ENCODE results near the gene APOBEC3C.
"Not testable (repeated sequence)": the region's sequence is repeated elsewhere in the genome, so short reads cannot be mapped to it uniquely, and the experiment has no call there.

The APOBEC3C gene

GRCh38 chr22:38984224-38984623 lies 29.8 kb upstream of the APOBEC3C start:
- no peak for DNase-seq (ENCODE audit: low read depth)

GRCh38 chr22:38984784-38985757 lies 29.0 kb upstream of the APOBEC3C start:
- peak; percentile 49 for DNase-seq (ENCODE audit: low read depth)

- DNase-seq (ENCODE audit: low read depth): no peak
Measured at GRCh38 chr22:38986629-38987028, 27.4 kb upstream of the APOBEC3C start.

DNA sequence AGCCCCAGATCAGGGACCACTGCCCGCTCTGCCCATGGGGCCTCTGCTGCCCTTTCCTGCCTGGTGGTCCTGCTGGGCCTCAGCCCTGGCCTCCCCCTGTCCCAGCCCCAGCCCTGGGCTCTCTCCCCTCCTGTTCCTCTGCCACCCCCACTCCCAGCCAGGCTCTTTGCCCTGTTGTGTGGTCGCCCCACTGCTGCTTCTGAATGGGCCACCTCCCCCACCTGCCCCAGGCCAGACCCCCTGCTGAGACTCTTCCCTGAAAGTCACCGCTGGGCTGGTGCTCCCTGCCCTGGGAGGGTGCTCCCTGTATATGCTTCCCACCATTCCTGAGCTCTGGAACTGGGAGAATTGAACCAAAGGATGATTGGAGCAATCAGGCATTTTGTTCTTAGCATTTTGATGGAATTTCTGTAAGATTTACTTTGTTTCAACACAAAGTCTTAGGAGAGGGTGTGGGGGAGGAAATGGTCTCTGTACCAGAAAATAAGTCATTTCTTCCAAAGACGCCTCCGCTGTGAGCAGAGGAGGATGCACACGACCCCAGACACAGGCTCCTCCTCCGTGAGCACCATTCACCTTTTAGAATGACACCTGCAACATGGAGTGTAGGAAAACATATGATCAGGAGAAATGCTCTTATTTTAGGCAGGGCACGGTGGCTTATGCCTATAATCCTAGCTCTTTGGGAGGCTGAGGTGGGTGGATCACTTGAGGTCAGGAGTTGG lies 26.7 kb upstream of the APOBEC3C start:
- DNase-seq (ENCODE audit: low read depth): no peak

- DNase-seq (ENCODE audit: low read depth): no peak
Measured at GRCh38 chr22:38989466-38989865, 24.6 kb upstream of the APOBEC3C start.

DNA sequence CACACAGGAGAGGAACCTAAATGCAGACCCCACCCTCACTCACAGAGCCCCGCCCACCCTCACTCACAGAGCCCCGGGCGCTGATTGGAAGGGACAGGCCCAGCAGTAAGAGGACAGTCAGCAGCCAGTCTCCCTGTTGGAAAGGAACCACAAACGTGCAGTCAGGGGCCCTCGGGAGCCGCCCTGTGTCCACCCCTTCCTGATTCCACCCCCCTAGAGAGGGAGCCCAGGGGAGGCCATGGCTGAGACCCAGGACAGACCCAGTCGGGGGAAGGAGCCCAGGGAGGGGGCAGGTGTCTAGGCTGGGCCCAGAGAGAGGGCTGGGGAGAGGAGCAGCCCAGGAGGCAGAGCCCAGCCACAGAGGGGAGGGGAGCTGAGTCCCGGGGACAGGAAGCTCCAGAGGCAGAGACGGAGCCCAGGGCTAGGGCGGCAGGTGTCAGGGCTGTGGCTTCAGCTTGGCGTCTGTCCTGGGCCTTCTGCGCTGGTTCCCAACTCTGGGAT lies 21.1 kb upstream of the APOBEC3C start:
- DNase-seq (ENCODE audit: low read depth): not testable (repeated sequence)

GRCh38 chr22:38996105-38996504 lies 18.0 kb upstream of the APOBEC3C start:
- no peak for DNase-seq (ENCODE audit: low read depth)

DNA sequence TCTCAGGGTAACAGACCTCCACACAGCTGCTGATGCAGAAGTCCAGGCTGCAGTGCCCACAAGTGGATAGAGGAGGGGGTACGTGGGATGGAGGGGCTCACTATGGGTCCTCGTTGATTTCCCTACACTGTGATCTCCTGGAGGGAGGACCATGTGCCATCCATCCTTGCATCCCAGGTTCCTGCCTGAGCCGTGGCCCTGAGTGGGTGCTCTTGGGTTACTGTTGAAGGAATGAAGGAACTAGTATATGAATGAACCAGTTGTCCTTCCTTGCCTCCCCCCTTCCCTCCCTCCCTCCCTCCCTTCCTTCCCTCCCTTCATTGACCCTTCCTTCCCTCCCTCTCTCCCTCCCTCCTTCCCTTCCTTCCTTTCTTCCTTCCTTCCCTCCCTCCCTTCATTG lies 16.5 kb upstream of the APOBEC3C start:
- DNase-seq (ENCODE audit: low read depth): no peak

GRCh38 chr22:39003165-39003638 lies 10.9 kb upstream of the APOBEC3C start:
- peak; percentile 89 for DNase-seq (ENCODE audit: low read depth)

DNA sequence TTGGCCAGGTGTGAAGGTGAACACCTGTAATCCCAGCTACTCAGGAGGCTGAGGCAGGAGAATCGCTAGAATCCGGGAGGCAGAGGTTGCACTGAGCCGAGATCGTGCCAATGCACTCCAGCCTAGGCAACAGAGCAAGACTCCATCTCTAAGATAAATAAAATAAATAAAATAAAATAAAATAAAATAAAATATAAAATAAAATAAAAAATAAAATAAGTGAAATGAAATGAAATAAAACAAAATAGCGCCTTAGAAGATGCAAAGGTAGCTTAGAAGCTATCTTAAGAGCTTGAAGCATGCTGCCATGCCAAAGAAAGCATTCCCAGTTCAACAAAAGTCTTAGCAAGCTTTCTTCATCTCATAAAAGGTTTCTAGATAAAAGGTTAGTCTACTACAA lies 6.9 kb upstream of the APOBEC3C start:
- DNase-seq (ENCODE audit: low read depth): no peak

GRCh38 chr22:39008271-39008850 lies 5.7 kb upstream of the APOBEC3C start:
- DNase-seq (ENCODE audit: low read depth): not testable (repeated sequence)

DNA sequence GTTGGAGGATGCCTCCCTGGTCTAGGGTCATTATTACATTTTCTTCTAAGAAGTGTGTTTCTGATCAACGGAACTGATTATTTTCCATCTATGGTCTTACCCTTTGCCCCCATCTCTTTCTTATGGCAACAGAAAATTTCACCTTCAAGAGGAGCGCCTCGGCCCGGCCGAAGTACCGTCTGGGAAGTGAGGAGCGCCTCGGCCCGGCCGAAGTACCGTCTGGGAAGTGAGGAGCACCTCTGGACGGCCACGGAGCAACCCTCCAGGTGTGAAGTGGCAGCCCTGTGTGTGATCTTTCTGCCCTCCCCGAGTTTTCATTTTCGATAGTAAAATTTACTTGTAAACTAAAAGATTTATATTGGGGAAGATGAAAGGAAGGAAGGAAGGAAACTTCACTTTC lies 3.1 kb upstream of the APOBEC3C start:
- no peak for DNase-seq (ENCODE audit: low read depth)

GRCh38 chr22:39012533-39013511 lies 1.2 kb upstream of the APOBEC3C start:
- DNase-seq (ENCODE audit: low read depth): no peak

GRCh38 chr22:39013561-39013941 lies 506 bp upstream of the APOBEC3C start:
- DNase-seq (ENCODE audit: low read depth): not testable (repeated sequence)

DNA sequence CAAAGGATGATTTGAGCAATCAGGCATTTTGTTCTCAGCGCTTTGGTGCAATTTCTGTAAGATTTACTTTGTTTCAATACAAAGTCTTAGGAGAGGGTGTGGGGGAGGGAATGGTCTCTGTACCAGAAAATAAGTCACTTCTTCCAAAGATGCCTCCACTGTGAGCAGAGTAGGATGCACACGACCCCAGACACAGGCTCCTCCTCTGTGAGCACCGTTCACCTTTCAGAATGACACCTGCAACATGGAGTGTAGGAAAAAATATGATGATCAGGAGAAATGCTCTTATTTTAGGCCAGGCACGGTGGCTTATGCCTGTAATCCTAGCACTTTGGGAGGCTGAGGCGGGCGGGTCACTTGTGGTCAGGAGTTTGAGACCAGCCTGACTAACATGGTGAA lies 665 bp downstream of the APOBEC3C start:
- DNase-seq (ENCODE audit: low read depth): peak; percentile 17

GRCh38 chr22:39016592-39016991 lies 2.5 kb downstream of the APOBEC3C start:
- no peak for DNase-seq (ENCODE audit: low read depth)

GRCh38 chr22:39017596-39018365 lies 3.7 kb downstream of the APOBEC3C start:
- DNase-seq (ENCODE audit: low read depth): no peak

DNA sequence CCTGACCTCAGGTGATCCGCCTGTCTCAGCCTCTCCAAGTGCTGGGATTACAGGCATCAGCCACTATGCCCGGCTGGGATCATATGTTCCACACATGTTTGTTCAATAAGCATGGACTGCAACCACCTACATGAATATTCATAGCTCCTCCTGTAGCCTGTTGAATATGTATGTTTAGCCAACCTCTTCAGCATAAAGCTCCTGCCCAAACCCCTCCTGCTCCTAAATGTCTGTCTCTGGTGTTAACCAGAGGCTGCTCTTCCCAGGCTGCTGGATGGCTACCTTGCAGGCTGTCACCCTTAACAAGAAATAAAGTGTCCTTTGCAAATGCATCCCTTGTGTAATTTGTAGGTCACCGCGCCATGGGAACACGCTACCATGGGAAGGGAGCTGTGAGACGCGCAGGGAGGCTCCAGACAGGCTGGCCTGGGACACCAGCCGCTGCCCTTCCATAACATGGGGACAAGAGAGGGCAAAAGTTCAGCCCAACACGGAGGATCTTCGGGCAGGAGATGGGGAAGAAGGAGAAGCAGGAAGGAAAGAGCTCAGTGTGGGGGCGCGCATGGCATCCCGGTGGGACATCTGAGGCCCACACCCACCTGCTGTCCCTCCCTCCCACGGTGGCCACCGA lies 6.1 kb downstream of the APOBEC3C start:
- DNase-seq (ENCODE audit: low read depth): peak; percentile 28

DNA sequence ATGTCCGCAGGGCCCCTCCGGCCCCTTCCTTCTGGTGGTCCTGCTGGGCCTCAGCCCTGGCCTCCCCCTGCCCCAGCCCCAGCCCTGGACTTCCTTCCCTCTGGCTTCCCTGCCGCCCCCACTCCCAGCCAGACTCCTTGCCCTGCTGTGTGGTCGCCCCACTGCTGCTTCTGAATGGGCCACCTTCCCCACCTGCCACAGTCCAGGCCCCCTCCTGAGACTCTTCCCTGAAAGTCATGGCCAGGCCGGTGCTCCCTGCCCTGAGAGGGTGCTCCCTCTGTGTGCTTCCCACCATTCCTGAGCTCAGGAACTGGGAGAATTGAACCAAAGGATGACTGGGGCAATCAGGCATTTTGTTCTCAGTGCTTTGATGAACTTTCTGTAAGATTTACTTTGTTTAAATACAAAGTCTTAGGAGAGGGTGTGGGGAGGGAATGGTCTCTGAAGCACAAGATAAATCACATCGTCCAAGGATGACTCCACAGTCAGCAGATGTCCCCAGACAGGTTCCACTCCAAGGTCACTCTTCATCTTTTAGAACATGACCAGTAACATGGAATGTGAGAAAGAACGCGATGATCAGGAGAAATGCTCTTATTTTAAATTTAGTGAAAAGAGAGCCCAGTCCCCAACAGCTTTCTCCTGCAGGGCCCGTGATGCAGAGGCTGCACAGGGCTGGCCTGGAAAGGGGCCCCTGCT lies 7.6 kb downstream of the APOBEC3C start:
- DNase-seq (ENCODE audit: low read depth): no peak
